ENCODE results near the gene CEP192.

The CEP192 gene

DNA sequence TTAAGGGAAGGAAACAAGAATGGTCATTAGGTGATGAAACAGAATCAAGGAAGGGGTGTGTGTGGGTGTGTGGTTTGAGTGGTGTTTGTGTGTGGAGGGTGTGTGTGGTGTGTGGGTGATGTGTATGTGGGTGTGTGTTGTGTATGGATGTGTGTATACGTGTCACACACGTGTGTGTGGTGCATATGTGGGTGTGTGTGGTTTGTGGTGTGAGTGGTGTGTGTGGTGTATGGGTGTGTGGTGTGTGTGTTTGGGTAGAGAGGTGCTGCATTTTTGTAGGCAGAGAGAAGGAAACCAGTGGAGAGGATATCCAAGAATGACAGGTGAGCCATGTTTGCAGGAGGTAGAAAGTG is 1.1 kb upstream of the CEP192 start (continued):
- TF ChIP-seq, protein P1, sequence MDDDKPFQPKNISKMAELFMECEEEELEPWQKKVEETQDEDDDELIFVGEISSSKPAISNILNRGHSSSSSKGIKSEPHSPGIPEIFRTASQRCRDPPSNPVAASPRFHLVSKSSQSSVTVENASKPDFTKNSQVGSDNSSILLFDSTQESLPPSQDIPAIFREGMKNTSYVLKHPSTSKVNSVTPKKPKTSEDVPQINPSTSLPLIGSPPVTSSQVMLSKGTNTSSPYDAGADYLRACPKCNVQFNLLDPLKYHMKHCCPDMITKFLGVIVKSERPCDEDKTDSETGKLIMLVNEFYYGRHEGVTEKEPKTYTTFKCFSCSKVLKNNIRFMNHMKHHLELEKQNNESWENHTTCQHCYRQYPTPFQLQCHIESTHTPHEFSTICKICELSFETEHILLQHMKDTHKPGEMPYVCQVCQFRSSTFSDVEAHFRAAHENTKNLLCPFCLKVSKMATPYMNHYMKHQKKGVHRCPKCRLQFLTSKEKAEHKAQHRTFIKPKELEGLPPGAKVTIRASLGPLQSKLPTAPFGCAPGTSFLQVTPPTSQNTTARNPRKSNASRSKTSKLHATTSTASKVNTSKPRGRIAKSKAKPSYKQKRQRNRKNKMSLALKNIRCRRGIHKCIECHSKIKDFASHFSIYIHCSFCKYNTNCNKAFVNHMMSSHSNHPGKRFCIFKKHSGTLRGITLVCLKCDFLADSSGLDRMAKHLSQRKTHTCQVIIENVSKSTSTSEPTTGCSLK (tag by site-specific recombination; IDR thresholded peaks at IDR 0.05) = peak; percentile 44; the same call in 1 of the 2 replicates
- TF ChIP-seq ZNF341 (tag by site-specific recombination; IDR thresholded peaks at IDR 0.05; ENCODE audit: low read depth) = no peak
- TF ChIP-seq ZNF302 (tag by site-specific recombination; IDR thresholded peaks at IDR 0.05; ENCODE audit: low read depth) = 0 out of 2 replicates have a peak, but pooled peaks have one; percentile 12
- TF ChIP-seq, protein P2, sequence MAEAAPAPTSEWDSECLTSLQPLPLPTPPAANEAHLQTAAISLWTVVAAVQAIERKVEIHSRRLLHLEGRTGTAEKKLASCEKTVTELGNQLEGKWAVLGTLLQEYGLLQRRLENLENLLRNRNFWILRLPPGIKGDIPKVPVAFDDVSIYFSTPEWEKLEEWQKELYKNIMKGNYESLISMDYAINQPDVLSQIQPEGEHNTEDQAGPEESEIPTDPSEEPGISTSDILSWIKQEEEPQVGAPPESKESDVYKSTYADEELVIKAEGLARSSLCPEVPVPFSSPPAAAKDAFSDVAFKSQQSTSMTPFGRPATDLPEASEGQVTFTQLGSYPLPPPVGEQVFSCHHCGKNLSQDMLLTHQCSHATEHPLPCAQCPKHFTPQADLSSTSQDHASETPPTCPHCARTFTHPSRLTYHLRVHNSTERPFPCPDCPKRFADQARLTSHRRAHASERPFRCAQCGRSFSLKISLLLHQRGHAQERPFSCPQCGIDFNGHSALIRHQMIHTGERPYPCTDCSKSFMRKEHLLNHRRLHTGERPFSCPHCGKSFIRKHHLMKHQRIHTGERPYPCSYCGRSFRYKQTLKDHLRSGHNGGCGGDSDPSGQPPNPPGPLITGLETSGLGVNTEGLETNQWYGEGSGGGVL (tag by site-specific recombination; IDR thresholded peaks at IDR 0.05) = peak; percentile 56
- TF ChIP-seq KLF10 (tag by site-specific recombination; IDR thresholded peaks at IDR 0.05) = no peak
- peak; percentile 58 for TF ChIP-seq ZNF335 (tag by site-specific recombination; conservative IDR thresholded peaks at IDR 0.05)
- TF ChIP-seq GFI1B (tag by site-specific recombination; IDR thresholded peaks at IDR 0.05) = no peak; the same call in 1 of the 2 replicates
- TF ChIP-seq, protein P3, sequence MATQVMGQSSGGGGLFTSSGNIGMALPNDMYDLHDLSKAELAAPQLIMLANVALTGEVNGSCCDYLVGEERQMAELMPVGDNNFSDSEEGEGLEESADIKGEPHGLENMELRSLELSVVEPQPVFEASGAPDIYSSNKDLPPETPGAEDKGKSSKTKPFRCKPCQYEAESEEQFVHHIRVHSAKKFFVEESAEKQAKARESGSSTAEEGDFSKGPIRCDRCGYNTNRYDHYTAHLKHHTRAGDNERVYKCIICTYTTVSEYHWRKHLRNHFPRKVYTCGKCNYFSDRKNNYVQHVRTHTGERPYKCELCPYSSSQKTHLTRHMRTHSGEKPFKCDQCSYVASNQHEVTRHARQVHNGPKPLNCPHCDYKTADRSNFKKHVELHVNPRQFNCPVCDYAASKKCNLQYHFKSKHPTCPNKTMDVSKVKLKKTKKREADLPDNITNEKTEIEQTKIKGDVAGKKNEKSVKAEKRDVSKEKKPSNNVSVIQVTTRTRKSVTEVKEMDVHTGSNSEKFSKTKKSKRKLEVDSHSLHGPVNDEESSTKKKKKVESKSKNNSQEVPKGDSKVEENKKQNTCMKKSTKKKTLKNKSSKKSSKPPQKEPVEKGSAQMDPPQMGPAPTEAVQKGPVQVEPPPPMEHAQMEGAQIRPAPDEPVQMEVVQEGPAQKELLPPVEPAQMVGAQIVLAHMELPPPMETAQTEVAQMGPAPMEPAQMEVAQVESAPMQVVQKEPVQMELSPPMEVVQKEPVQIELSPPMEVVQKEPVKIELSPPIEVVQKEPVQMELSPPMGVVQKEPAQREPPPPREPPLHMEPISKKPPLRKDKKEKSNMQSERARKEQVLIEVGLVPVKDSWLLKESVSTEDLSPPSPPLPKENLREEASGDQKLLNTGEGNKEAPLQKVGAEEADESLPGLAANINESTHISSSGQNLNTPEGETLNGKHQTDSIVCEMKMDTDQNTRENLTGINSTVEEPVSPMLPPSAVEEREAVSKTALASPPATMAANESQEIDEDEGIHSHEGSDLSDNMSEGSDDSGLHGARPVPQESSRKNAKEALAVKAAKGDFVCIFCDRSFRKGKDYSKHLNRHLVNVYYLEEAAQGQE (tag by site-specific recombination; IDR thresholded peaks at IDR 0.05) = no peak
- TF ChIP-seq ZFP41 (tag by site-specific recombination; IDR thresholded peaks at IDR 0.05; ENCODE audit: borderline replicate concordance) = no peak
- no peak for TF ChIP-seq ZNF621 (tag by site-specific recombination; IDR thresholded peaks at IDR 0.05)
- TF ChIP-seq, protein P4, sequence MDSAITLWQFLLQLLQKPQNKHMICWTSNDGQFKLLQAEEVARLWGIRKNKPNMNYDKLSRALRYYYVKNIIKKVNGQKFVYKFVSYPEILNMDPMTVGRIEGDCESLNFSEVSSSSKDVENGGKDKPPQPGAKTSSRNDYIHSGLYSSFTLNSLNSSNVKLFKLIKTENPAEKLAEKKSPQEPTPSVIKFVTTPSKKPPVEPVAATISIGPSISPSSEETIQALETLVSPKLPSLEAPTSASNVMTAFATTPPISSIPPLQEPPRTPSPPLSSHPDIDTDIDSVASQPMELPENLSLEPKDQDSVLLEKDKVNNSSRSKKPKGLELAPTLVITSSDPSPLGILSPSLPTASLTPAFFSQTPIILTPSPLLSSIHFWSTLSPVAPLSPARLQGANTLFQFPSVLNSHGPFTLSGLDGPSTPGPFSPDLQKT (IDR thresholded peaks at IDR 0.05; ENCODE audit: borderline replicate concordance, low read depth, low read length) = no peak
- TF ChIP-seq ZNF555 (tag by site-specific recombination; conservative IDR thresholded peaks at IDR 0.05) = no peak
- 0 out of 2 replicates have a peak, but pooled peaks have one; percentile 34 for TF ChIP-seq ZNF777 (tag by site-specific recombination; IDR thresholded peaks at IDR 0.05; ENCODE audit: borderline replicate concordance)
- peak; percentile 100 for TF ChIP-seq ZFHX2 (tag by site-specific recombination; conservative IDR thresholded peaks at IDR 0.05)
- no peak; the same call in 1 of the 2 replicates for TF ChIP-seq ZNF16 (tag by site-specific recombination; IDR thresholded peaks at IDR 0.05; ENCODE audit: low read depth)
- no peak for TF ChIP-seq ZNF433 (tag by site-specific recombination; IDR thresholded peaks at IDR 0.05; ENCODE audit: low read depth)
- no peak for TF ChIP-seq ZNF211 (tag by site-specific recombination; IDR thresholded peaks at IDR 0.05; ENCODE audit: low read depth)
- TF ChIP-seq ZNF24 (tag by site-specific recombination; IDR thresholded peaks at IDR 0.05) = no peak
- TF ChIP-seq ZNF311 (tag by site-specific recombination; IDR thresholded peaks at IDR 0.05; ENCODE audit: borderline replicate concordance) = no peak
- TF ChIP-seq, protein P5, sequence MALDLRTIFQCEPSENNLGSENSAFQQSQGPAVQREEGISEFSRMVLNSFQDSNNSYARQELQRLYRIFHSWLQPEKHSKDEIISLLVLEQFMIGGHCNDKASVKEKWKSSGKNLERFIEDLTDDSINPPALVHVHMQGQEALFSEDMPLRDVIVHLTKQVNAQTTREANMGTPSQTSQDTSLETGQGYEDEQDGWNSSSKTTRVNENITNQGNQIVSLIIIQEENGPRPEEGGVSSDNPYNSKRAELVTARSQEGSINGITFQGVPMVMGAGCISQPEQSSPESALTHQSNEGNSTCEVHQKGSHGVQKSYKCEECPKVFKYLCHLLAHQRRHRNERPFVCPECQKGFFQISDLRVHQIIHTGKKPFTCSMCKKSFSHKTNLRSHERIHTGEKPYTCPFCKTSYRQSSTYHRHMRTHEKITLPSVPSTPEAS (tag by site-specific recombination; IDR thresholded peaks at IDR 0.05) = peak; percentile 90
- no peak for TF ChIP-seq TCF7L2 (IDR thresholded peaks at IDR 0.05; ENCODE audit: borderline replicate concordance, low read depth, low read length)
- TF ChIP-seq ZFP37 (tag by site-specific recombination; IDR thresholded peaks at IDR 0.05) = peak; percentile 22; the same call in 1 of the 2 replicates
- TF ChIP-seq, protein P6, sequence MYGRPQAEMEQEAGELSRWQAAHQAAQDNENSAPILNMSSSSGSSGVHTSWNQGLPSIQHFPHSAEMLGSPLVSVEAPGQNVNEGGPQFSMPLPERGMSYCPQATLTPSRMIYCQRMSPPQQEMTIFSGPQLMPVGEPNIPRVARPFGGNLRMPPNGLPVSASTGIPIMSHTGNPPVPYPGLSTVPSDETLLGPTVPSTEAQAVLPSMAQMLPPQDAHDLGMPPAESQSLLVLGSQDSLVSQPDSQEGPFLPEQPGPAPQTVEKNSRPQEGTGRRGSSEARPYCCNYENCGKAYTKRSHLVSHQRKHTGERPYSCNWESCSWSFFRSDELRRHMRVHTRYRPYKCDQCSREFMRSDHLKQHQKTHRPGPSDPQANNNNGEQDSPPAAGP (tag by site-specific recombination; IDR thresholded peaks at IDR 0.05) = no peak
- TF ChIP-seq ZNF530 (tag by site-specific recombination; IDR thresholded peaks at IDR 0.05; ENCODE audit: low read depth) = no peak
- no peak for TF ChIP-seq ZNF747 (tag by site-specific recombination; IDR thresholded peaks at IDR 0.05)
- TF ChIP-seq GLIS2 (tag by site-specific recombination; IDR thresholded peaks at IDR 0.05) = no peak
- TF ChIP-seq, protein P7, sequence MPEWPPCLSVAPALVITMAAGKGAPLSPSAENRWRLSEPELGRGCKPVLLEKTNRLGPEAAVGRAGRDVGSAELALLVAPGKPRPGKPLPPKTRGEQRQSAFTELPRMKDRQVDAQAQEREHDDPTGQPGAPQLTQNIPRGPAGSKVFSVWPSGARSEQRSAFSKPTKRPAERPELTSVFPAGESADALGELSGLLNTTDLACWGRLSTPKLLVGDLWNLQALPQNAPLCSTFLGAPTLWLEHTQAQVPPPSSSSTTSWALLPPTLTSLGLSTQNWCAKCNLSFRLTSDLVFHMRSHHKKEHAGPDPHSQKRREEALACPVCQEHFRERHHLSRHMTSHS (tag by site-specific recombination; IDR thresholded peaks at IDR 0.05) = no peak
- TF ChIP-seq EGR2 (tag by site-specific recombination; IDR thresholded peaks at IDR 0.05; ENCODE audit: low read depth) = peak; percentile 100
- TF ChIP-seq ZNF239 (tag by site-specific recombination; IDR thresholded peaks at IDR 0.05) = 0 out of 2 replicates have a peak, but pooled peaks have one; percentile 84
